ENCODE results near the gene CSTF1. TPM values are rescaled to one million over a fixed set of nuclear protein-coding genes. Genes with fewer than 3 reads are reported as not detected.

CSTF1 gene
- total RNA-seq, 1 donor from 2014 or later, result 55.2 TPM

Other genes starting within 250 kb of the CSTF1 start
- gene MC3R, start 143.9 kb upstream of the CSTF1 start, total RNA-seq, result not detected in 2 replicates
- 6.2 and 6.9 TPM in 2 replicates for gene FAM210B, start 33.7 kb upstream of the CSTF1 start, total RNA-seq
- 39.2 and 41.2 TPM in 2 replicates for gene AURKA, start 430 bp upstream of the CSTF1 start, total RNA-seq
- gene CASS4, start 19.6 kb downstream of the CSTF1 start, total RNA-seq, result 6.7 and 7.8 TPM in 2 replicates
- 106 and 113 TPM in 2 replicates for gene RTF2, start 76.0 kb downstream of the CSTF1 start, total RNA-seq
- 1.3 and 1.5 TPM in 2 replicates for gene FAM209A, start 132.1 kb downstream of the CSTF1 start, total RNA-seq
- gene FAM209B, start 140.6 kb downstream of the CSTF1 start, total RNA-seq, result 1.2 and 1.4 TPM in 2 replicates
- gene TFAP2C, start 236.7 kb downstream of the CSTF1 start, total RNA-seq, result not detected in 2 replicates

Data from activated T-helper 1 cell treated with anti-CD3 and anti-CD28 coated beads, Interleukin-12 subunit alpha, Interleukin-12 subunit beta, Interleukin-2, Interleukin-4 antibody, amounts not matched to agents 30 ng/mL and 10 ng/mL and 1 ng/mL, durations not matched to agents 14 hours and 24 hours and 36 hours (primary cell).